ENCODE measurements around the gene COL8A2.
A peak's percentile ranks its signal among the peaks of the same experiment; 100 is the strongest.

Gene COL8A2

DNA sequence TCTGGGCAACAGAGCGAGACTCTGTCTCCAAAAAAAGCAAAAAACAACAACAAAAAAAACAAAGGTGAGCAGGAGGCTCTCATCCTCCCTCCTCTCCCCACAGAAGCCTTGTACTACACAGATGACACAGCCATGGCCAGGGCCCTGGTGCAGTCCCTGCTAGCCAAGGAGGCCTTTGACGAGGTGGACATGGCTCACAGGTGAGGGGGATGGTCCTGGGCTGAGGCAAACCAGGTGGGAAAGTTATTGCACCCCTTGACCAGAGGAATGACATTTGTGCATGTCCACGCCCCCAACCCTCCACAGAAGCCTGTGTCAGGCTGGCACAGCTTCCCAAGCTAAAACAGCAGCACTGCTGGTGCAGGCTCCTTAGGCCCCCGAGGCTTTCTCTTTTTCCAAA, 33.9 kb downstream of the COL8A2 start:
- no peak for DNase-seq (ENCODE audit: low read depth)

DNA sequence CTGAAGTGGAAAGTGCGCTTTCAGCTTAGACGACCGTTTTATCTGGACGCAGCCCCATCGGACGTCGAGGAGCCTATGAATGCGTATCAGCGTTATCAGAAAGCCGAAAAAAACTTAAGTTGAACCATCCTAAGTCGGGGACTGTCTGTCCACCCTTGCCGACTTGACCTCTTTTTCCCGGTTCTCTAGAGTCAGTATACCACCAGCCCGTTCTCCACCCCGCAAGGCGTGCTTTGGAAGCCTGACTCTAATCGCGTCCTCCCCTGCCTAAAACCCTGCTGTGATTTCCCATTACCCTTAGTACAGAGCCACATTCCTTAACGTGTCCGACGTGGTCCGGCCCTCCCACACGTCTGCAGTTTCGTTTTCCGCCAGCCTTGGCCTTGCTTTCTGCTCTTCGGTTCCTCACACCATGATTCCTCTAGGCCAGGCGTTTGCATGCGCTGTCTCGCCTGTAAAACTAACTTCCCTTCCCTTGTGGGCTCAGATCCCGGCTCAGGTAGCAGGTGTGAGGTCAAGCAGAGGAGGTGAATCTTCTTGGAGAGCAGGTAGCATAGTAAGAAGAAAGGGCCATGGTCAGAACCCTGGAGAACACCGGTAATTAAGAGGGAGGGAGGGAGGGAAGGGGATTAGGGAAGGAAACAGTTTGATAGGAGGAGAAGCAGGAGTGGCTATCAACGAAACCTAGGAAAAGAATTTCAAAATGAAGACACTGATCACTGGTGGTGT, 35.5 kb downstream of the COL8A2 start:
- DNase-seq (ENCODE audit: low read depth), result no peak

DNA sequence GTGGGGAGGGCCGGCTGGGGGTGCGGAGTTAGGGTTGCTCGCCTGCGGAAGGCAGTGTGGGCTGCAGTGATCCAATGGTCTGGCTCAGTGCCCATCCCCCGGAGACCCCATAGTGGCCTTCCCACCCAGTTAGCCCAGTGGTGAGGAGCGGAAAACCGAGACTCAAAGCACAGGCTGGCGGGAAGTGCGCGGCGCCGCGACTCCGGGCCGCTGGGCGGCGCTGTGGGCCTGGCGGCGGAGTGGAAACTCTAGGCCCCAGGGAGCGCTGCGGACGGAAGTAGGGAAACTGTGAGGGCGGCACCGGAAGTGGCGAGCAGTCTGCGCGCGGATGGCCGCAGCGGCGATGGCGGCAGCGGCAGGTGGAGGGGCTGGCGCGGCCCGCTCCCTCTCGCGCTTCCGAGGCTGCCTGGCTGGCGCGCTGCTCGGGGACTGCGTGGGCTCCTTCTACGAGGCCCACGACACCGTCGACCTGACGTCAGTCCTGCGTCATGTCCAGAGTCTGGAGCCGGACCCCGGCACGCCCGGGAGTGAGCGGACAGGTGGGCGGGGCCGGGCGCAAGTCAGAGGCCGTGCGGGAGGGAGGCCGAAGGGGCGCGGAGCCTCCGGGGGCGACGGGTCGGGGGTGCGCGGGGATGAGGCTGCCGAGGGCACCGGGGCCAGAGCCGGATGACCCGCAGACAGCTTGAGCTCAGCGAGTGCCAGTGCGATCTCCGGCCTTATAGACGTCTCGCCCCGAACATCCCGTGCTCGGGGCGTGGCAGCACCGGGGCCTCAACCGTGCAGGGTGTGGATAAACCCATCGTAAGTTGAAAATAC, 36.2 kb downstream of the COL8A2 start, which contains the start of gene ADPRS:
Gene ADPRS, plus strand, starts transcription at position 316 of the 816 bp plus-strand sequence. Its CDS starts 13 bp downstream, at position 329.
- peak; percentile 87 for DNase-seq (ENCODE audit: low read depth)

DNA sequence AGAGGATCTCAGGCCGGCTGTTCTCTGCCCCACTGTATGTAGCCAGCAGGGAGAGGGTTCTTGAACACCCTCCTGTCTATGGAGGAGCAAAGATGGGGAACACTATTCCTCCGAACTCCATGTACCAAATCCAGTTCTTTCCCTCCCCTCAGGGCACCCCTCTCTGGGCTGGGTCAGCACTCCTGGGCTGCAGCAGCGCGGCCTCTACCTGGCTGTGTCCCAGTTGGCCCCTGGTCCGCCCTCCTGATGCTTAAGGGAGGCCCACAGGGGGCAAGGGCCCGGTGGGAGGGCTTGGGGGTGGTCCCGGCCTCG, 36.8 kb downstream of the COL8A2 start:
- DNase-seq (ENCODE audit: low read depth), result no peak

DNA sequence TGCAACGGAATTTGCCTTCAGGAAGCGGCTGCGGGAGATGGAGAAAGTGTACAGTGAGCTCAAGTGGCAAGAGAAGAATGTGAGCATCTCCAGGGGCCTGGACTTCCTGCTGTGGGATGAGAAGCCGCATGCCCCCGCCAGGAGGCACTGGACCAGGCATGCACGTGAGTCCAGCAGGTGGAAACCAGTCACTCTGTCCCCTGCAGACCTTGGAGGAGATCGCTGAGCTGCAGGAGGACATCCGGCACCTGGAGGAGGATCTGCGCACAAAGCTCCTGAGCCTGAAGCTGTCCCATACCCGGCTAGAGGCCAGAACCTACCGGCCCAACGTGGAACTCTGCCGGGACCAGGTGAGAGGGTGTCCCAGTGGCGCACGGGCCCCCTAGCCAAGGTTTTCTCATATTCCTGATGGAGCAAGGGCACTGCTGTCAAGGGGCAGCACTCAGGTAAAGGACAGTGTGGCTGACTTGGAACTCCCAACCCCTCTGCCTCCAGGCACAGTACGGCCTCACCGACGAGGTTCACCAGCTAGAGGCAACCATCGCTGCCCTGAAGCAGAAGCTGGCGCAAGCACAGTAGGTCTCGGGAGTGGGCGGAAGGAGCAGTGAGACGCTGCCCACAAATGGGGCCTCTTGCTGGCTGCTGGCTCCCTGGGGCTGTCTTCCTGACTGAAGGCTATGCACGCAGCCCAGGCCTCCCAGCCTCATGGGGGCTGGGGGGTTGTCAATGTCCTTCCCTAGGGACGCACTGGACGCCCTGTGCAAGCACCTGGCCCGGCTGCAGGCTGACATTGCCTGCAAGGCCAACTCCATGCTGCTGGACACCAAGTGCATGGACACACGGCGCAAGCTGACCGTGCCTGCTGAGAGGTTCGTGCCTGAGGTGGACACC, 37.5 kb downstream of the COL8A2 start:
- DNase-seq (ENCODE audit: low read depth), result no peak

DNA sequence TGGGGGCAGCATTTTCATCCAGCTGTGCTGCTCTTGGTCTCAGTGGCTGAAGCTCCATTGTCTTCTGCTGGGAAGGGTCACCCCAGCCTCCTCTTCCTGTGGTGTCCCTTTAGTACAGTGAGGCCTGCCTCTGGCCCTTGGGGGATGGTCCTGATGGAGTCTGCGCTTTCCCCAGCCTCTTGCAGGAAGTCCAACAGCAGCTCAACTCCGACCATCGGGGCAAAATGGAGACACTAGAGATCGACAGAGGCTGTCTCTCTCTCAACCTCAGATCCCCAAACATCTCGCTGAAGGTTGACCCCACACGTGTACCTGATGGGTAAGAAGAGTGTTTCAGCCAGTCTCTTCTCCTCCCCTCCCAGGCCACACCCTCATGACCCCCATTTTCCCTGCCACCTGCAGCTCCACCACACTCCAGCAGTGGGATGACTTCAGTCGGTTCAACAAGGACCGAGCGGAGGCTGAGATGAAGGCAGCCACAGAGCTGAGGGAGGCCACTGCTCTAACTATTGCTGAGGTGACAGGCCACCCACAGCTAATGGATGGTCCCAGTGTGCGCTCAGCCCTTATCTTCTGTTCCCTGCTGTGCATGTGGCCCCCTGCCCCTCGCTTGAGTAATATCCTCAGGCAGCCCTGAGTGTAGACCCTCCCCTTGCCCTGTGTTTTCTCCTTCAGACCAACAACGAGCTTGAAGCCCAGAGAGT, 38.3 kb downstream of the COL8A2 start:
- no peak for DNase-seq (ENCODE audit: low read depth)

DNA sequence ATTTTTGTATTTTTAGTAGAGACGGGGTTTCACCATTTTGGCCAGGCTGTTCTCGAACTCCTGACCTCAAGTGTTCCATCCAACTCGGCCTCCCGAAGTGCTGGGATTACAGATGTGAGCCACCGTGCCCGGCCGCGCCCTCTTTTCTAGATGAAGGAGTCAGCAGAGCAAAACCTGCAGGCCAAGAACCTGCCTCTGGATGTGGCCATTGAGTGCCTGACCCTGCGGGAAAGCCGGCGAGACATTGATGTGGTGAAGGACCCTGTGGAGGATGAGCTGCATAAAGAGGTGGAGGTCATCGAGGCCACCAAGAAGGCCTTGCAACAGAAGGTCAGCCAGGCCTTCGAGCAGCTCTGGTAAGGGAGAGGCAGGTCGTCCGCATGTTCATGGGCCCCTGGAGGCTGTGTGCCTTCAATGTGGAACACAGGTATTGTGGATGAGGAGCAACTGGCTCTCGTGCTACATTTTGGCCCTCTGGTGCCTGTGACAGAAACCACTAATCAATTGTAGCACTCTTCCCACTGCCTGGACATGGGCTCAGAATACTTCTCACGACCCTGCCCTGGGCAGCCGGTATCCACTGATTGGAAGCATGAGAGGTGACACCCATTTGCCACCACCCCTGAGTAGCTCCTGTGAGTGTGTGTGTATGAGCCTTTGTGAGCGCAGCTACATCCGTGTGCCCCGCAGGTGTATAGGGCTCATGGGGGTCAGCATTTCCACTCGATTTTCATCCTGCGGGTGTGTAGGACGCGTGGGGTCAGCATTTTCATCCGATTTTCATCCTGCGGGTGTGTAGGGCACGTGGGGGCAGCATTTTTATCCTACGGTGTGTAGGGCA, 39.1 kb downstream of the COL8A2 start:
- DNase-seq (ENCODE audit: low read depth), result no peak

DNA sequence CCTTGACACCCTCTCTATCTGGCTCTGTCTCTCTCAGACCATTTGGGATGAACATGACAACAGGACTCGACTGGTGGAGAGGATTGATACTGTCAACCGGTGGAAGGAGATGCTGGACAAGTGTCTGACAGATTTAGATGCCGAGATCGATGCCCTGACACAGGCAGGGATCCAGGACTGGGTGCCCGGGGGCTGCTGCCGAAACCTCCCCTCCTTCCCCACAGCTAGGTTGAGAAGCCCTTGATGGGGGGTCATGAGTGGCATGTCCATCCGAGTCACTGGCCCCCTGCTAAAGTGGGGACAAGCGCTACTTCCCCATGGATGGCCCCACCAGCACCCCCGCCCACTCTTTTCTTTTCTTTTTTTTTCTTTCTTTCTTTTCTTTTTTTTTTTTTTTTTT, 39.9 kb downstream of the COL8A2 start:
- DNase-seq (ENCODE audit: low read depth), result no peak

DNA sequence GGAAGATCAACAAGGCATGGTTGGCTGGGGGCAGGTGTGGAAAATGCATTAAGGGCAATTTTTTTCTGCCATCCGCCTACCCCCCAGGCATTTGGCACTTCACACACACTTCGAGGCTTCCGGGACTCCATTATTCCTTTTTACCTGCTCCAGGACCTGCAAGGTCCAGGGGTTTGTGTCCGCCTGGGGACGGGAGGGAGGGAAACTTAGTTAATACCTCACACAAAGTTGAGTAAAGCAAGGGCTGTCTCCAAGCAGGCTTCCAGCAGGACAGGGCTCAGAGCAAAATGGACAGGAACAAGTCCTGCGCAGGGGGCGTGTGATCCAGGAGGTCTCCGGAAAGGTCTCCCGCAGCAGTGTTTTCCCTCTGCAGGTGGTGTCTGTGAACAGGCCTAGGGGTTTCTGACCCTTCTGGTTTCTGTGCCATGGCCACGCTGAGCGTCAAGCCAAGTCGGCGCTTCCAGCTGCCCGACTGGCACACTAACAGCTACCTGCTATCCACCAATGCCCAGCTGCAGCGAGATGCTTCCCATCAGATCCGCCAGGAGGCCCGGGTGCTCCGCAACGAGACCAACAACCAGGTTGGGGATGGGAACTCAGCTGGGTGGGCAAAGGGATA, 40.4 kb downstream of the COL8A2 start:
- DNase-seq (ENCODE audit: low read depth), result no peak

DNA sequence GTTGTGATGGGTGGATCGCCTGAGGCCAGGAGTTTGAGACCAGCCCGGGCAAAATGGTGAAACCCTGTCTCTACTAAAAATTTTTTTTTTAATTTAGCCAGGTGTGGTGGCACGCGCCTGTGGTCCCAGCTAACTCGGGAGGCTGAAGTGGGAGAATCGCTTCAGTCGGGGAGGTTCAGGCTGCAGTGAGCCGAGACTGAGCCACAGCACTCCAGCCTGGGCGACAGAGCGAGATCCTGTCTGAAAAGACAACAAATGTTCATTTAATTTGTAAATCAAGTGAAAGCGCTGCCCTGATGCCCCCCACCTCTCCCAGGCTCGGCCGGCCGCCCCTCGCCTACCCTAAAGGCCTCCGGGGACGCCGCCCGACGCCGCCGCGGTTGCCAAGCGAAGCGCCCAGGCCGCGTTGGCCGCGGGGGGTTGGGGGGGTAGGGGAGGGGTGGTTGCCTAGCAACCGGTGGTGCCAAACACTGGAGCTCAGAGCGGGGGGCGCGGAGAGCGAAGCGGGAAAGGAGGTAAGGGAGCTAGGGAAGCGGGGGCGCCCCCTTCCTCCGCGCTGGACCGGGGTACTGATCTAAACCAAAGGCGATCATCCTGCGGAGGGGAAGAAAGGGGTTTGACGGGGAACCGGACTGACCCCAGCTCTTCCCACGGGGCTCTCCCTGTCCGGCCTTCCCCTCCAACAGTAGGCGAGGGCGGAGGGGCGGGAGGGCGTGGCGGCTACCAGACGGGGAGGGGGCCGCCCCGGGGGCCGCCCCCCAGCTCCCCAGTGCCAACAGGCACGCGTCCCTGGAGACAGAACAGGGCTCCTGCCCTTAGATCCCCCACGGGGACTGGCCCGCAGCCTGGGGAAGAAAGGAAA, 41.2 kb downstream of the COL8A2 start, which contains the start of gene TEKT2:
Gene TEKT2, plus strand, starts transcription at position 460 of the 862 bp plus-strand sequence. CDS start 828 bp downstream, outside the sequence.
- no peak for DNase-seq (ENCODE audit: low read depth)

DNA sequence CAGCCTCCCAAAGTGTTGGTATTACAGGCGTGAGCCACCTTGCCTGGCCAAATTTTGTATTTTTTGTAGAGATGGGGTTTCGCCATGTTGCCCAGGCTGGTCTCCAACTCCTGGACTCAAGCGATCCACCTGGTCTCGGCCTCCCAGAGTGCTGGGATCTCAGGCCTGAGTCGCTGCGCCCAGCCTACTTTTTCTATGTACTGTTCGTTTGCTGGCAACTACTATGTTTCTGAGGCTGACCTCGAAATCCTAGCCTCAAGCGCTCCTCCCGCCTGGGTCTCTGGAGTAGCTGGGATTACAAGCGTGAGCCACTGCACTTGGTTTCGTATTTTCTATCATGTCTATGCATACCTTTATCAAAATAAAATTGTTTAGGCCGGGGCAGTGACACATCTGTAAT, 41.8 kb downstream of the COL8A2 start:
- DNase-seq (ENCODE audit: low read depth), result no peak

DNA sequence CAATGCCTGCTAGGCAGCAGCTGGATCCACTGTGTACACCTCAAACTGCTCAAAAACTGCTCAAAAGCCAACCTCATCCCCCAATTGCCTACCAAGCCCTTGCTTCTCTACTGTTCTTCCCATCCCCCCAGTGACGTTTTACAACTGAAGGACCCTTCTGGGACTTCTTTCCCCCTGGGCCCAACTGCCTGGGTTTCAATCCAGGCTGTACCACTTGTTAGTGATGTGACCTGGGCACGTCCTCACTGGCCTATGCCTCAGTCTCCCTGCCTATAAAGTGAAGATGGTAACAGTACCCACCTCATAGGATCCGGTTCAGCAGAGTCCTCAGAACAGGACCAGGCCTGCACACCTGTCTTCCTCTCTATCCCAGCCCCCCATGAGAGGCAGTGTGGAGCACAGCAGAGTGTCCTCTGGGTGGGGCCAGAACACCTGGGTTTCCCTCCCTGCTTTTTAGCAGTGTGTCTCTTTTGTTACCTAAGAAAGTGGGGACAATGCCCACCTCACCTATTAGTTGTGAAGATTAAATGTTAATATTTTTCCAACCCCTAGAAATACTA, 43.0 kb downstream of the COL8A2 start:
- no peak for DNase-seq (ENCODE audit: low read depth)

DNA sequence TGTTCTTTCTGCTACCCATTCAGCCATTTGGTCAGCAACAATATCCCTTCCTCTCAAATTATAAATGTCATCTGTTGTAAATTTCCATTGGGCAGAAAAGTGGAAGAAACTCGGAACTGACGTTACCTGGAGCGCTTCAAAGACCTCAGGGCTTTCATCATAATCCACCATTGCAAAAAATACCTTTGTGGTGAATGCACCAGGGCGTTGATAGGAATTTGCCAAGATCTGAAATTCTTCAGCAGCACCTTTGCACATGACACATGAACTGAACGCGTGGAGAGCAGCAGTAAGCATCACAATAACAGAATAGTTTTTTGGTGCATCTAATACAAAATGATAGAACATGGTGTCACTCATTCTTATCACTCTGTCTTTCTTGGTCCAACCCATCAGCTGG, 44.2 kb downstream of the COL8A2 start:
- no peak for DNase-seq (ENCODE audit: low read depth)

DNA sequence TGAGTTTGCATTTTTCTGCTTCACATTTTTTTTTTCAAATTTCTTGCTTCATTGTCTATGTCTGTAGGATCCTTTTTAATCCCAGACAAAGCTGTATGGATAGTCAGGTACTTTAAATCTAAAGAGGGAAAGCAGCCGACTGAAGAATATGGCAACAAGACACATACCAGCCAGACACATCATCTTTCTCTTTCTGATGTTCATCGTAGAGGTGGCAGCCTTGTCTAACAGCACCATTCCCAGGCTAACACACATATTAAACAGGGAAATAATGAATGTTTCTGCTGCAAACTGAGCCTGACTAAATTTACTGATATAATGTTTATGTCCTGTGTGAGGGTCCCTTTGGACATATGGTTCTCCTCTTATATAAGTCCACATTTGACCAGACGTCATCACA, 44.8 kb downstream of the COL8A2 start:
- no peak for DNase-seq (ENCODE audit: low read depth)

DNA sequence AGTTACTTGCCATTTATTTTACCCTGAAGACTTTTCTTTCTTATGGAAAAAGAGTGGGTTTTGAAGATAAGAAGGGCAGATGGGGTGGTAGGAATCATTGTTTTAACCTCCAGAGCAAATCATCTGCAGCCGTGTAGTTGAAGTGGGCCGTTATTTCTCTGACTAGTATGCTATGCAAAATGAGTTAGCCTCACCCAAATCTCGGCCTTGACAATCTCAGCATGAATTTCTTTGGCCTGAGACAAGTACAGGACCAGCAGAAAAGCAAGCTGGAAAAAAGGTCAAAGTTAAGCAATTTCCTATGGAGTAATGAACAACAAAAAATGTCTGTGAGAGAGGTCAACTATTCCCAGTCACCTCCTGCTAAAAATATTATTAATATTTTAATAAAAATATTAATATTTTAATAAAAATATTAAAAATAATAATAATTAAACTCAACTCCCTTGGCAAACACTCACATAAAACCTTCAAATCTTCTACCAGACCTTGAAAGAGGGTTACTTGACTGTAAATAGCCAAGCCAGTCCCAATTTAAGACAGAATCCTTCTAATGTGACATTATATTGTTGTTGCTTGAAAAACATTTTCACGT, 47.9 kb downstream of the COL8A2 start:
- no peak for DNase-seq (ENCODE audit: low read depth)

DNA sequence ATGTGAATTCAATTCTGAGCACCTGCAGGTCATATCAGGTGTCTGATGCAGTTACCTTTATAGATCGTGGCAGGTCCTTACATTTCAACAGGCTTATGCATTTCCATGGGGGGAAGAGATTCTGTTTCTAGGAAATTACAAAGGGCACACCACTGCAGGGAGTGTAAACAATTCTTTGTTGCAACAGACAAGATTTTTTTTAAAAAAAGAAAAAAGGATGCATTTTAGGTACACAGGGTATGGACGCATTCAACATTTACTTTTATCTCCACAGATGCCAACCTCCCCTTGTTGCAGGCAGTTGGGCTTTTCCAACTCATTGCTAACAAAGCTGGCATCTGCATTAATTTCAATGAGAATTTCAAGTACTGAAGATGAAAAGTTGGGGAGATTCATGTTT, 54.7 kb downstream of the COL8A2 start:
- no peak for DNase-seq (ENCODE audit: low read depth)

DNA sequence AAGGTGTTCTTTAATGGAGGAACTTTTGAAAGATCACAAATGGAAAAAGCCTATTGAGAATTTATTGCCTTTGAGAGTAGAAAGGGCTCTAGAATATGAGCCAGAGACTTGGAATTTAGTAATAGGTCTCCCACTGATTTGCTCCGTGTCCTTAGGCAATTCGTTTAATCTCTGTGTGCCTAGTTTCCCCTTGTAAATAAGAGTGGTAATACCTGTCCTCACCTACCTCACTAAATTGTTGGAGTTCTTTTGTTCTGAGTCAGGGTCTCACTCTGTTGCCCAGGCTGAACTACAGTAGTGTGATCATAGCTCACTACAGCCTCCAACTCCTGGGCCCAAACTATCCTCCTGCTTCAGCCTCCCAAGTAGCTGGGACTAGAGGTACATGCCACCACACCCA, 56.2 kb downstream of the COL8A2 start:
- no peak for DNase-seq (ENCODE audit: low read depth)

DNA sequence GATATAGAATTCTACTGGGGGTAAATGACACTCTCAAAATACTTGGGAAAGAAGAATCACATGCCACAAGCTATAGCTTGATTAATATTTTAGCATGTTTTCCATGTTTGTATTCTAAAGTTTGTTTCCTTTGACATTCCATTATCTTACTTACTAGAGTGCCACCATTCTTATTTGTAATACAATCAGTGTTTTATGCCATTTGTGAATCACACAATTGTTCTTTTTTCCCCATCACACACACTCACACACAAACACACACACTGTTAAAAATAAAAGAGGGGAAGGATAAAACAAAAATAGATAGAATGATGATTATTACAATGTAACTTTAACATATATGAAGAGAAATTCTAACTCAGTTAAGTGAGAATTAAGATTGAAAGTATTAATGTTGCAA, 57.2 kb downstream of the COL8A2 start:
- no peak for DNase-seq (ENCODE audit: low read depth)

DNA sequence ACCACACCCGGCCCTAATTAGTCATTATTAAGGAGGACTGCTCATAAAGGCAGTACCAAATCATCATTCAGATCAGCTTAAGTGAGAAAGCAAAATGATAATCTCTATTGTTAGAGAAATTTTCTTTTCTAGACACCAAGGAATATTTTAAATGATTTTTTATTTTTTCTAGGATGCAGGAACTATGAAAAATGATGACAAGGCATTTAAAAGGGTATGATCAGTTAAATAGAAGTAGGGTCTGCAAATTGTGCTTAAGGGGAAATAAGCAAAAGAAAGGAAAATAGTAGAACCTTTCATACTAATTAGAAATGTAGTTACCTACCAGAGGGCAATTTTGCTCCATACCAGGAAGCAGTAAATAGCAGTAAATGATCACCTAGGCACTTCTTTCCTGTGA, 62.7 kb downstream of the COL8A2 start:
- DNase-seq (ENCODE audit: low read depth), result no peak

Measured in activated T-cell treated with anti-CD3 and anti-CD28 coated beads for 24 hours (primary cell).